Measurements from ENCODE around the gene OR7G2.
"Not testable (repeated sequence)": the region's sequence is repeated elsewhere in the genome, so short reads cannot be mapped to it uniquely, and the experiment has no call there.

The OR7G2 gene

DNA sequence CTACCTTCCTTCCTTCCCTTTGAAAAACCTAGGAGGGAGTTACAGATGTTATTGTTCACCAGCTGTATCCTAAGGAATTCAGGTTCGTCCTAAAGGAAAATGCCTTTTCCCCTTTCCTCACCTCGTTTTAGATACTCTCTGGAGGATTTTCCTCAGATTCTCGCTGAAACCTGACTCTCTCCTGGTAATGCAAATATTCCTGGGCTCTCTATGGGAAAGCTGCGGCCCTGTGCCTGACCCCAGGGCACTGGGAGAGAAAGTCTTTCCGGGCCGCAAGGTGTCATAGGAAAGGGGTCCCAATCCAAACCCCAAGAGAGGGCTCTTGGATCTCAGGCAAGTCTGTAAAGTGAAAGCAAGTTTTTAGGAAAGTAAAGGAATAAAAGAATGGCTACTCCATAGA, 33.5 kb downstream of the OR7G2 start:
- DNase-seq (ENCODE audit: low spot score): no peak

DNA sequence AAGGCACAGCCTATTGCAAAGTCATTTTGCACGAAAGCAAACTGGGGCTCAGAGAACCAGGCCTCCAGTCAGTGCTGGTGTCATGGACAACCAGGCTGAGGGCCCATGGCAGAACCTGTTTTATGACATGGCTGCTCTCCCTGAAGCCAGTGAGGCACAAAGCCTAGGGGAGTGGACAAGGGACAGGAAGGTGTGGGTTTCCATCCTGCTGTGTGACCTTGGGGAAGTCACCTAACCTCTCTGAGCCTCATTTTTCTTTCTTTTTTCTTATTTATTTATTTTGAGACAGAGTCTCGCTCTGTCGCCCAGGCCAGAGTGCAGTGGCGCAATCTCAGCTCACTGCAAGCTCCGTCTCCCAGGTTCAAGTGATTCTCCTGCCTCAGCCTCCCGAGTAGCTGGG, 35.6 kb downstream of the OR7G2 start:
- not testable (repeated sequence) for DNase-seq (ENCODE audit: low spot score)

DNA sequence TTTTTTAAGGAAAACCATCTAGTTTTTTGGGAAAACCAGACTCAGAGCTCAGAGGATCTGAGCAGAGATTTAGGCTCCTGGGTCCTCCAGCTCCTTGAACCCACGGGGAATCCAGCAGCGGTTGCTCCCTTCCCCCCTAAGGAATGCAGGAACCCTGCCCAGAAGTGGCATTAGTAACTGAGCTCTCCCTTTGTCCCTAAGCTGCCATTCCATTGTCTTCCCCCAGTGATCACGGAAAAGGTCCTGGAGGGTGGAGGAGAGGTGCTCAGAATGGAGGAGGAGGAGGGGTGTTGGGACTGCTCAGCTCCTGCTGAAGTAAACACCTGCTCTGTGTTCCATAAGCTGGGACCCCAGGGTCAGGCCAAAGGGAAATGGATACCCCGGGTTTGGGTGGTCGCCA, 37.2 kb downstream of the OR7G2 start:
- DNase-seq (ENCODE audit: low spot score): no peak

DNA sequence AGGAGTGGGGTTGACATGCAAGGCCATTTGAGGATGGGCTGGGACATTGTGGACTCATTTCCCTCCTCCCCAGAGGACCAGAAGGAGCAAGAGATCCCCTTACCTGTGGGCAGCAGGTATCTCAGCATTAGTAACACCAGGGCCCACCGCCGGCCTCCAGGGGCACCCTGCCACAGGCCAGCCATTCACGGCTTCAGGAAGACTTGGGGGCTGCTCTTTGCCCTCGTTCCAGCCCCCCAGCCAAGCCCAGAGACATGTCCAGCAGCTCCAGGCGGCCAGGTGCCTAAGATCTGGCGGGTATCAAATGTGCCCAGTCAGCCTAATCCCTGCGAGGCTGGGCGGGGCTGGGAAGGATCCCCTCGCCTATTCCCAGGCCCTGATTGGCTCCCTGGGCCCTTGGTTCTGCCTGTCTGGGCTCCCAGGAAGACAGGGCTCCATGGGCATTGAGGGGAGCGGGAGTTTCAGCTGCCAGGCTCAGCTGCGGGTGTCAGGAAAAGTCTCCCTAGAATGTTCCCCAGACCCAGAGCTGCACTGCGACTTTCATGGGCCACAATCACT, 41.7 kb downstream of the OR7G2 start:
- DNase-seq (ENCODE audit: low spot score): no peak

DNA sequence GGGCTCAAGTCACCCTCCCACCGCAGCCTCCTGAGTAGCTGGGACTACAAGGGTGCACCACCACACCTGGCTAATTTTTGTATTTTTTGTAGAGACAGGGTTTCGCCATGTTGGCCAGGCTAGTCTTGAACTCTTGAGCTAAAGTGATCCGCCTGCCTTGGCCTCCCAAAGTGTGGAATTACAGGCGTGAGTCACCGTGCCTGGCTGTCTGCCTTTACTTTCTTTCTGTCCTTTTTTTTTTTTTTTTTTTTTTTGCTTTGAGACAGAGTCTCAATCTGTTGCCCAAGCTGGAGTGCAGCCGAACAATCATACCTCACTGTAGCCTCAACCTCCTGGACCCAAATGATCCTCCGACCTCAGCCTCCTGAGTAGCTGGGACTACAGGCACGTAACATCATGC, 45.4 kb downstream of the OR7G2 start:
- DNase-seq (ENCODE audit: low spot score): no peak

DNA sequence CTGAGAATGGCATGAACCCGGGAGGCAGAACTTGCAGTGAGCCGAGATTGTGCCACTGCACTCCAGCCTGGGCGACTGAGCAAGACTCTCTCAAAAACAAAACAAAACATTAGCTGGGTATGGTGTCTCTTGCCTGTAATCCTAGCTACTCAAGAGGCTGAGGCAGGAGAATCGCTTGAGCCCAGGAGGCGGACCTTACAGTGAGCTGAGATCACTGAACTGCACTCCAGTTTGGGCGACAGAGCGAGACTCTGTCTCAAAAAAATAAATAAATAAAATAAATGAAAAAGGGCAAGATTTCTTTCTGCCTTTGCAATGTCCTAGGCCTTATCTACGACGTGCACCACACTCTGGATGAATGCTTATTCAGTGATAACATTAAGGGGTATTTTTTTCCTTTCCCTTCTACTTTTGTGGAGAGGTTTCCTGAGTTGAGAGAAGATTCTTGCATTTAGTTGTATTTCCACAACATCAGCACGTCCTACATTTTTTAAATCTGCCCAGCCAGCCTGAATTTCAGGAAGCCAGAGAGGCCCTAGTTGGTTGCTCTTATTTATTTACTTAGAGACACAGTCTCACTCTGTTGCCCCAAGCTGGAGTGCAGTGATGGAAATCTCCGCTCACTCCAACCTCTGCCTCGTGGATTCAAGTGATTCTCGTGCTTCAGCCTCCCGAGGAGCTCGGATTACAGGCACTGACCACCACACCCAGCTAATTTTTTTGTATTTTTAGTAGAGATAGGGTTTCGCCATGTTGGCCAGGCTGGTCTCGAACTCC, 46.5 kb downstream of the OR7G2 start:
- no peak for DNase-seq (ENCODE audit: low spot score)

DNA sequence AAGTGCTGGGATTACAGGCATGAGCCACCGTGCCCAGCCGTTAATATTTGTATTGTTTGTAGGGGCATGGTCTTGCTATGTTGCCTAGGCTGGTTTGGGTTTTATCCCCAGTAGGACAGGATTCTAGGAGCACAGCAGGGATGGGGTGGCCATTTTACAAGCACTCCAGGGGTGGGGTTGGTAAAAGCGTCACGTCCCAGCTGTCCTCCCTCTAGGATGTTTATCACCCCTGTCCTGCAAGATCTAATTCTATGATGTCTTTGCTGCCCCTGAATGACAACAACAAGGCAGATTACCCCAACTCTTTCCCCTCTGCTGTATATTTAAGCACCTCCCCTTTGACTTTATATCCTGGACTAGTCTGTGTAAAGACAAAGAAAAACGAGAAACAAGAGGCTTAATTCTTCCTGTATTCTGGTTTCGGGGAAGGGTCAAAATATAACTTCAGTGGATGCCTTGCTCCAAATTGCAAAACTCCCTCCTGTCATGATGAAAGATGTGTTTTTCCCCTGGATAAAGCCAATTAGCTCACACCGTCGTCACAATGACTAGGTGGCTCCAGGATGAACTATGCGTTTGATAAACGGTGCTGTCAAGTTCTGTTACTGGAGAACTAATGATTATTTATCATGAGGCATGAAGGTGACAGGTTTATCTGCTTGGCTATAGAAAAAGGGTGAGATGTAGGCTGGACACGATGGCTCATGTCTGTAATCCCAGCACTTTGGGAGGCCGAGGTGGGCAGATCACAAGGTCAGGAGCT, 48.2 kb downstream of the OR7G2 start:
- DNase-seq (ENCODE audit: low spot score): no peak

DNA sequence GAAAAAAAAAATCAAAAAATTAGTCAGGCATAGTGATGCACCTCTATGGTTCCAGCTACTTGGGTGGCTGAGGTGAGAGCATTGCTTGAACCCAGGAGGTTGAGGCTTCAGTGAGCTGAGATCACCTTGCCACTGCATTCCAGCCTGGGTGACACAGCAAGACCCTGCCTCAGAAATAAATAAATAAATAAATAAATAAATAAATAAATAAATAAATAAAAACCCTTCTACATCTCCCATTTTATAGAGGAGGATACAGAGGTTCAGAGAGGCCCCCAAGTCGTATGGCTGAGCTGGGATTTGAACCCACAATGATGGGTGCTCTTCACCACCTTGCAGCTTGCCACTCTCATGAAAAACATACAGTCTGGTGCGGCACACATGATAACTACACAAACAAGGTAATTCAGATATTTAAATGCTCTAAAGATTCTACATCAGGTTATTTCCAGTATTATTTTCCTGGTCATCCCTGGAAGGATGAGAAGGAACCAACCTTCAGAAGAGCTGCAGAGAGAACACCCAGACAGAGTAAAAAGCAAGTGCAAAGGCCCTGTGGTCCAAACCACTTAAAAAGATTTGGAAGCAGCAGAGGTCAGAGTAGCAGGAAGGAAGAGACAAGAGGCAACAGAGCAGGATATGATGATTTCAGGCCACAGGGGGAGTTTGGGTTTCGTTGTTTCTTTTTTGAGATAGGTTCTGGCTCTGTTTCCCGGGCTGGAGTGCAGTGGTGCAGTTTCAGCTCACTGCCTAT, 49.6 kb downstream of the OR7G2 start:
- DNase-seq (ENCODE audit: low spot score): no peak

DNA sequence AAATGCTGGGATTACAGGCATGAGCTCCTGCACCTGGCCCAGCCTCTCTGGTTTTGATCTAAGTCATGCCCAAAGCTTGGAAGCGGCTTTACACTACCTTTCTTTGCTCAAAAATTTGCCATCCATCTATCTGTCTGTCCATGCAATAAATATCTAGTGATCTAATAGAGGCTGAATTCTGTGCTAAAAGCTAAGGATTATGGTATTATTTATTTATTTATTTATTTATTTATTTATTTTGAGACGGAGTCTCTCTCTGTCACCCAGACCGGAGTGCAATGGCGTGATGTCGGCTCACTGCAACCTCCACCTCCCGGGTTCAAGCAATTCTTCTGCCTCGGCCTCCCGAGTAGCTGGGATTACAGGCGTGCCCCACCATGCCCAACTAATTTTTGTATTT, 51.1 kb downstream of the OR7G2 start:
- DNase-seq (ENCODE audit: low spot score): not testable (repeated sequence)

DNA sequence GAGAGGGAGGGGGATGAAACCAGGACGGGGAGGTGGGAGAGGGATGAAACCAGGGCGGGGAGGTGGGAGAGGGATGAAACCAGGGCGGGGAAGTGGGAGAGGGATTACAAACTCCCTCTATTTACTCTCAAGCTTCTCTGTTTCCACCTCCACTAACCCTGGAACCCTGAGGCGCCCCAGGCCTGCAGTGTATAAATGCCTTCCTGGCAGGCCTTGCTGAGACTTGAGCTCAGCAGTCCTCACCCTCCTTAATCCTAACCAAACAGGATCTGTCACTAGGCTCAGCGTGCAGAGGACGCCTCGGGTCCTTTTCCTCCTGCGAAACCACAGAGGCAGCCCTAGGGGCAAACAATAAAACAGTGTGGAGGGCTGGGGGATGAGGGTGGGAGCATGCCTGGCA, 52.5 kb downstream of the OR7G2 start:
- DNase-seq (ENCODE audit: low spot score): no peak

DNA sequence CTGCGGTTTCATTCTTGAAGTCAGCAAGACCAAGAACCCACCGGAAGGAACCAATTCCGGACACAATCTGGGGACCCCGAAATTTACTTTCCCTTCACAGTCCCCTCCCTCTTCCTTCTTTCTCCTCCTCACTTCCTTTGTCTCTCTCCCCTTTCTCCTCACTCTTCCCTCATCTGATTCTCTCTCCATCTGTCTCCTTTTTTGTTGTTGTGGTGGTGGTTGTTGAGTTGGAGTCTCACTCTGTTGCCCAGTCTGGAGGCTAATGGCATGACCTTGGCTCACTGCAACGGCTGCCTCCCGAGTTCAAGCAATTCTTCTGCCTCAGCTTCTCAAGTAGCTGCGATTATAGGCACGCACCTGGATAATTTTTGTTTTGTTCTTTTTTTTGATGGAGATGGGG, 53.1 kb downstream of the OR7G2 start:
- no peak for DNase-seq (ENCODE audit: low spot score)

DNA sequence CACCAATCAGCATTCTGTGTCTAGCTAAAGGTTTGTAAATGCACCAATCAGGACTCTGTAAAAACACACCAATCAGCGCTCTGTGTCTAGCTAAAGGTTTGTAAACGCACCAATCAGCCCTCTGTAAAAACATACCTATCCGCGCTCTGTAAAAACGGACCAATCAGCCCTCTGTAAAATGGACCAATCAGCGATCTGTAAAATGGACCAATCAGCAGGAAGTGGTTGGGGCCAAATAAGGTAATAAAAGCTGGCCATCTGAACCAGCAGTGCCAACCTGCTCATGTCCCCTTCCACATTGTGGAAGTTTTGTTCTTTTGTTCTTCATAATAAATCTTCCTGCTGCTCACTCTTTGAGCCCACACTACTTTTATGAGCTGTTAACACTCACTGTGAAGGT, 53.6 kb downstream of the OR7G2 start:
- DNase-seq (ENCODE audit: low spot score): not testable (repeated sequence)

DNA sequence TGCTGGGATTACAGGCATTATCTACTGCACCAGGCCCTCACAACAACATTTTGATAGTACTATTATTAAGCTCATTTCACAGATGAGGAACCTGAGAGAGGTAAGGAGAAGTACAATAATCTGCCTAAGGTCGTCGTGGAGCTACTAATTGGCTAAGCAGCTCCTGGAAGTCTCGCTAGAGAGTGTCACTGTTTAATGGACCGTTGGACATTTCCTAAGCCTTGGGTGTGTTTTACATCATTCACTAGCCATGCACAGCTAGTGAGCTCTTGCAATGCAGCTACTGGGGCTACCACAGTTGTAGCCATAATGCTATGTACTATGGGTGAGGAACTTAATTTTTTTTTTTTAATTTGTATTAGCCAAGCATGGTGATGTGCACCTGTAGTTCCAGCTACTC, 54.4 kb downstream of the OR7G2 start:
- DNase-seq (ENCODE audit: low spot score): no peak
